IMR-90 (cell line): ENCODE measurements around the gene PRKN. TPM values are rescaled to one million over a fixed set of nuclear protein-coding genes. Genes with fewer than 3 reads are reported as not detected.

Source experiments
- ATAC-seq: fragments of 200-7000 bp; cut with Tn5 transposase; 2 replicates; pipeline ENCODE4 v1.9.1; 2020; ENCODE audit warnings: low read depth, mild to moderate bottlenecking, moderate library complexity
- BruUV-seq: library from RNA; stranded (reverse); fragments of 400-500 nt; replicated peaks from 2 replicates; lab custom pipeline; 2021; lab: Mats Ljungman, UMichigan
- CTCF ChIA-PET: fragments of 300-600 bp; formaldehyde crosslinking; extraction: SDS; loops from one replicate; lab custom pipeline; 2021; ENCODE audit warnings: antibody characterized with exemption; lab: Yijun Ruan, JAX
- POLR2A ChIA-PET: fragments of 300-600 bp; sonication (Branson Sonifier 250); formaldehyde crosslinking; loops from one replicate; lab custom pipeline; 2022; ENCODE audit warnings: antibody characterized with exemption; ENCODE audit not compliant: unreplicated experiment; lab: Charles Lee
- DNase-seq: peaks from one replicate; pipeline ENCODE4 v3.0.0; 2013
- H2AFZ ChIP-seq: replicated peaks from 2 replicates; pipeline ENCODE3; 2013; ENCODE audit warnings: low read length, mild to moderate bottlenecking; ENCODE audit not compliant: poor library complexity
- H2AK5ac ChIP-seq: 2 replicates; pipeline ENCODE4 v1.6.1; 2013; ENCODE audit warnings: low read depth, low read length, inconsistent platforms
- H2AK9ac ChIP-seq: replicated peaks from 2 replicates; pipeline ENCODE3; 2013; ENCODE audit warnings: mild to moderate bottlenecking, low read depth, low read length, moderate library complexity; ENCODE audit not compliant: poor library complexity
- H2BK120ac ChIP-seq: 2 replicates; pipeline ENCODE4 v1.6.1; 2013; ENCODE audit warnings: low read depth, low read length, inconsistent platforms
- H2BK15ac ChIP-seq: 3 replicates; pipeline ENCODE4 v1.6.1; 2013; ENCODE audit warnings: low read depth, low read length, inconsistent platforms
- H2BK20ac ChIP-seq: 2 replicates; pipeline ENCODE4 v1.6.1; 2013; ENCODE audit warnings: low read depth, mild to moderate bottlenecking, inconsistent platforms, low read length, moderate library complexity
- H2BK5ac ChIP-seq: 2 replicates; pipeline ENCODE4 v1.6.1; 2013; ENCODE audit warnings: mild to moderate bottlenecking, low read depth, low read length, inconsistent platforms; ENCODE audit not compliant: poor library complexity, severe bottlenecking
- H3K14ac ChIP-seq: replicated peaks from 2 replicates; pipeline ENCODE4 v1.6.1; 2013; ENCODE audit warnings: low read depth, low read length, inconsistent platforms
- H3K18ac ChIP-seq: 2 replicates; pipeline ENCODE4 v1.6.1; 2013; ENCODE audit warnings: low read depth, low read length, control low read depth
- H3K23ac ChIP-seq: 2 replicates; pipeline ENCODE4 v1.6.1; 2013; ENCODE audit warnings: low read depth, low read length, inconsistent platforms
- H3K27ac ChIP-seq: 2 replicates; pipeline ENCODE4 v1.5.1; 2013; ENCODE audit warnings: mild to moderate bottlenecking, control low read depth, low read length; ENCODE audit not compliant: insufficient read depth
- H3K27me3 ChIP-seq: 2 replicates; pipeline ENCODE4 v1.6.1; 2013; ENCODE audit warnings: low read length; ENCODE audit not compliant: control insufficient read depth, insufficient read depth
- H3K36me3 ChIP-seq: 2 replicates; pipeline ENCODE4 v1.6.1; 2013; ENCODE audit warnings: low read length, mixed read lengths; ENCODE audit not compliant: control insufficient read depth, insufficient read depth
- H3K4ac ChIP-seq: 2 replicates; pipeline ENCODE4 v1.6.1; 2013; ENCODE audit warnings: low read depth, low read length, inconsistent platforms
- H3K4me1 ChIP-seq: 2 replicates; pipeline ENCODE4 v1.6.1; 2013; ENCODE audit warnings: low read length, mixed read lengths; ENCODE audit not compliant: control insufficient read depth, insufficient read depth
- H3K4me2 ChIP-seq: 2 replicates; pipeline ENCODE4 v1.6.1; 2013; ENCODE audit warnings: low read depth, mild to moderate bottlenecking, control low read depth, low read length, moderate library complexity
- H3K4me3 ChIP-seq: 2 replicates; pipeline ENCODE4 v1.5.1; 2013; ENCODE audit warnings: low read depth, mild to moderate bottlenecking, control low read depth, low read length, moderate library complexity; ENCODE audit not compliant: insufficient read depth
- H3K56ac ChIP-seq: 2 replicates; pipeline ENCODE4 v1.6.1; 2013; ENCODE audit warnings: low read length, inconsistent platforms; ENCODE audit not compliant: insufficient read depth; ENCODE audit errors: extremely low read depth
- H3K79me1 ChIP-seq, 2 experiments: 2 replicates each; pipeline ENCODE4 v1.6.1; 2013; ENCODE audit warnings: low read length in 2 of 2, inconsistent platforms in 1 of 2, low read depth in 1 of 2
- H3K9ac ChIP-seq: 2 replicates; pipeline ENCODE4 v1.6.1; 2013; ENCODE audit warnings: low read depth, low read length, control low read depth
- H3K9me1 ChIP-seq: 2 replicates; pipeline ENCODE4 v1.6.1; 2013; ENCODE audit warnings: low read length, inconsistent platforms; ENCODE audit not compliant: insufficient read depth
- H3K9me3 ChIP-seq: 2 replicates; pipeline ENCODE4 v1.6.1; 2013; ENCODE audit warnings: low read length; ENCODE audit not compliant: control insufficient read depth, insufficient read depth
- H4K20me1 ChIP-seq: 2 replicates; pipeline ENCODE4 v1.6.1; 2013; ENCODE audit warnings: low read length, inconsistent platforms; ENCODE audit not compliant: insufficient read depth
- H4K5ac ChIP-seq: 2 replicates; pipeline ENCODE4 v1.6.1; 2013; ENCODE audit warnings: mild to moderate bottlenecking, low read depth, low read length, control low read depth
- H4K8ac ChIP-seq, 2 experiments: 2 replicates each; pipeline ENCODE4 v1.6.1; 2013; ENCODE audit warnings: low read depth in 2 of 2, low read length in 2 of 2, control low read depth in 1 of 2, inconsistent platforms in 1 of 2
- H4K91ac ChIP-seq: 2 replicates; pipeline ENCODE4 v1.6.1; 2013; ENCODE audit warnings: low read depth, low read length, inconsistent platforms; ENCODE audit not compliant: insufficient read depth
- BHLHE40 ChIP-seq: fragments of 150-350 bp; IDR thresholded peaks from 2 replicates; pipeline ENCODE4 v1.6.1; 2016; ENCODE audit warnings: mild to moderate bottlenecking, low read depth, low read length
- CHD1 ChIP-seq: IDR thresholded peaks from 2 replicates; pipeline ENCODE4 v1.6.1; 2012; ENCODE audit warnings: low read depth, low read length, improper control_type of control experiment
- NFE2L2 ChIP-seq: fragments of 150-350 bp; IDR thresholded peaks from 2 replicates; pipeline ENCODE4 v1.6.1; 2016; ENCODE audit warnings: low read depth, mild to moderate bottlenecking, low read length
- SMC3 ChIP-seq: fragments of 150-350 bp; IDR thresholded peaks from 2 replicates; pipeline ENCODE4 v1.6.1; 2016; ENCODE audit warnings: low read depth, mild to moderate bottlenecking, antibody characterized with exemption, low read length, moderate library complexity
- WGBS, 2 experiments: methylation state at CpG; one replicate each; pipeline versions ENCODE4 v1.1.5 to v1.1.7; 2013; ENCODE audit warnings: missing lambda C conversion rate in 2 of 2; ENCODE audit not compliant: insufficient read length in 1 of 2; ENCODE audit errors: extremely low coverage in 2 of 2; 5-methylcytosine and 5-hydroxymethylcytosine counted together
- dilution Hi-C: fragments of 300-500 bp; cut with HindIII; formaldehyde crosslinking; loops from one replicate; pipeline ENCODE4 v1.14.3; 2018; ENCODE audit warnings: low sequenced_read_pairs; ENCODE audit not compliant: unreplicated experiment
- in situ Hi-C: fragments of 300-500 bp; cut with MboI; formaldehyde crosslinking; loops from 3 replicates; pipeline ENCODE4 v1.14.3; 2019; ENCODE audit warnings: low sequenced_read_pairs, inconsistent platforms, mixed read lengths
- intact Hi-C: fragments of 100-400 bp; cut with micrococcal nuclease; formaldehyde crosslinking; loops from 2 replicates; pipeline ENCODE4 v1.10.0; 2022
- polyA plus RNA-seq, 3 experiments: library from polyadenylated mRNA; depleted of rRNA; stranded (reverse); fragments of >200 nt; gene quantifications; 2 replicates each; pipeline ENCODE4 v1.2.3, GENCODE V29; 2012; ENCODE audit warnings: low replicate concordance in 1 of 3
- total RNA-seq: library from RNA; depleted of rRNA; stranded (reverse); fragments of >200 nt; gene quantifications from 2 replicates; pipeline ENCODE4 v1.2.3, GENCODE V29; 2012

PRKN gene
- total and polyA plus RNA-seq, 2 of the 4 experiments (the other 2 are of a cell fraction) = 0.15 to 0.18 TPM

DNA sequence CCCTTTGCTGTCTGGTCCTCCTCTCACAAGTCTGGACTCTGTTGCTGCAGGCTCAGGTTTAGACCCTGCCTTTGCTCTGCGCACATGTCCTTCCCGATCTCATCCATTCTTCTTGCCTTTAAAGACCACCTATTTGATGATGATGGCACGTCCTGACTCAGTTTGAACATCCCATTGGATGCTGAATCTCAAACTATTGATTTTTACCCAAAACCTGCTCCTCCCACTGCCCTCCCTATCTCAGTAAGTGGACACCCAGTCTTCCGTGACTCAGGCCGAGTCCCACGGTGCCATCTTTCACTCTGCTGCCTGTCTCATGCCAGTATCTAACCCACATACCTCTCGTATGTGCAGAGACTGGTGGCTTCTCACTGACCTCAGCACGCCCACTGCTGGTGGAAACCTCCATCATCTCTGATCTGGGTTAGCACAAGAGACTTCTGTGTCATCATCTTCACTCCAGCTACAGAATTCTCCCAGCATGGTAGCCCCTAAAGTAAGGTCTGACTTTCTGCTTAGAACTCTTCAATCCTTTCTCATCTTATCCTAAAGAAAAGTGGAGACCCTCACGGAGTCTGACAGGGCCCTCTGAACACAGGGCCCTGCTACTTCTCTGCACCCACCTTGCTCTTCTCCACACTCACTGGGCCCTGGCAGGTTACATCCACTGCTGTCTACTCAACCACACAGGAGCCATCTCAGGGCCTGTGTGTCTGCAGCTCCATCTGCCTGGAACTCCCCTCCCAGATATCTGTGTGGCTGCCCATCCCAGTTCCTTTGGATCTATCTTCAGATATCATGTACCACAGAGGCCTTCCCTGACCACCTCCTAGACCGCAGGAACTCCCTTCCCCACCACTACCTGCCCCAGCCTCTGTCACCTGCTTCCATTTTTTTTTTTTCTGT lies 1066.6 kb downstream of the PRKN start:
- H3K27me3 ChIP-seq = no peaks in the 10 kb centered on the region
- no peak overlapping the region for H4K8ac ChIP-seq
- no peak overlapping the region for H2AK5ac ChIP-seq
- H3K79me1 ChIP-seq = no peaks in the 10 kb centered on the region
- H2BK5ac ChIP-seq = no peak overlapping the region
- H3K18ac ChIP-seq = no peak overlapping the region
- TF ChIP-seq NFE2L2 (no peak), BHLHE40 (no peak), SMC3 (no peak), CHD1 (no peak)
- 47% methylated on average over 3 of the region's 10 CpGs; no CpG with 5 or more reads in 1 of the 2 experiments for WGBS, 2 experiments
- H3K4me1 ChIP-seq = no peaks in the 10 kb centered on the region
- no peaks in the 10 kb centered on the region for H4K20me1 ChIP-seq
- no peak overlapping the region for H2AFZ ChIP-seq
- no peak overlapping the region for H3K4me3 ChIP-seq
- no peak overlapping the region for H3K14ac ChIP-seq
- H3K9me1 ChIP-seq = no peaks in the 10 kb centered on the region
- no peak for DNase-seq
- H3K36me3 ChIP-seq = no peaks in the 10 kb centered on the region
- no peak overlapping the region for H3K4me2 ChIP-seq
- no peak overlapping the region for H2AK9ac ChIP-seq
- POLR2A ChIA-PET = no interaction called here
- in situ Hi-C loops (no loop called here), dilution Hi-C loops (no loop called here), intact Hi-C loops (no loop called here)
- H2BK15ac ChIP-seq = no peak overlapping the region
- peaks cover 28% of the 10 kb centered on the region for H3K9me3 ChIP-seq
- no peak overlapping the region for H3K27ac ChIP-seq
- no peak overlapping the region for H3K23ac ChIP-seq
- H3K56ac ChIP-seq = no peak overlapping the region
- no peak for ATAC-seq
- no peak overlapping the region for H4K5ac ChIP-seq
- no peak overlapping the region for H2BK120ac ChIP-seq
- CTCF ChIA-PET = no interaction called here
- H2BK20ac ChIP-seq = no peak overlapping the region
- no TSS peak for BruUV-seq
- H3K9ac ChIP-seq = no peak overlapping the region
- no peak overlapping the region for H4K91ac ChIP-seq
- no peak overlapping the region for H3K4ac ChIP-seq
